ENCODE results near the gene APOF. TPM values are rescaled to one million over a fixed set of nuclear protein-coding genes. Genes with fewer than 3 reads are reported as not detected.
A peak's percentile ranks its signal among the peaks of the same experiment; 100 is the strongest.

The APOF gene
- total RNA-seq, 4 donors from 2014 or later, result not detected

- Histone ChIP-seq H3K4me1 (peaks cover 7 to 31% (median 9%) of the 10 kb centered on the region in 3 donors), H3K27ac (peak within 1 kb of the TSS; percentile 92), H3K36me3 (peaks cover 0 to 15% of the 10 kb centered on the region in 2 donors), H3K4me3 (peak within 1 kb of the TSS; percentile 62 to 89), H3K27me3 (no peaks in the 10 kb centered on the region), H3K9me3 (no peaks in the 10 kb centered on the region)
- no peak for TF ChIP-seq EP300 (IDR thresholded peaks at IDR 0.05)
- TF ChIP-seq POLR2A (IDR thresholded peaks at IDR 0.05), result peak; percentile 37 to 60
- peak in 2 of 4 experiments; percentile 16 to 24 for TF ChIP-seq CTCF (IDR thresholded peaks at IDR 0.05)
- TF ChIP-seq POLR2AphosphoS5 (IDR thresholded peaks at IDR 0.05), result peak; percentile 80
- 0 to 1% methylated on average over 22 to 28 of the region's 54 CpGs for WGBS, 2 donors (ENCODE audit: low coverage in 1 of 2)
- peak; percentile 99 for ATAC-seq
Measured at GRCh38 chr12:56359851-56360767, 2.5 kb downstream of the APOF start, which contains the start of gene STAT2. Gene STAT2, minus strand, starts transcription at chr12:56360107. Its CDS starts 3,536 bp downstream, at chr12:56356571.

- Histone ChIP-seq H3K27ac (peak overlapping the region; percentile 6 to 92 (median 92)), H3K27me3 (no peaks in the 10 kb centered on the region), H3K9me3 (no peaks in the 10 kb centered on the region), H3K36me3 (peaks cover 0 to 27% of the 10 kb centered on the region in 2 donors), H3K4me1 (peaks cover 7 to 31% (median 9%) of the 10 kb centered on the region in 3 donors), H3K4me3 (peak overlapping the region; percentile 62 to 89)
- 0 to 17% methylated on average over 1 of the region's 1 CpG for WGBS, 2 donors (ENCODE audit: low coverage in 1 of 2)
- no peak for ATAC-seq
- TF ChIP-seq EP300 (IDR thresholded peaks at IDR 0.05) (no peak), CTCF (IDR thresholded peaks at IDR 0.05) (no peak), POLR2AphosphoS5 (IDR thresholded peaks at IDR 0.05) (no peak), POLR2A (IDR thresholded peaks at IDR 0.05) (no peak)
Measured at GRCh38 chr12:56358836-56359532, 3.7 kb downstream of the APOF start.

- no CpG with 5 or more reads among the region's 2 CpGs for WGBS, 2 donors (ENCODE audit: low coverage in 1 of 2)
- Histone ChIP-seq H3K4me1 (no peaks in the 10 kb centered on the region), H3K9me3 (no peaks in the 10 kb centered on the region), H3K27ac (no peak overlapping the region), H3K27me3 (no peaks in the 10 kb centered on the region), H3K36me3 (peaks cover 0 to 100% of the 10 kb centered on the region in 2 donors), H3K4me3 (no peak overlapping the region)
- ATAC-seq, result no peak
- TF ChIP-seq POLR2AphosphoS5 (IDR thresholded peaks at IDR 0.05) (no peak), EP300 (IDR thresholded peaks at IDR 0.05) (no peak), CTCF (IDR thresholded peaks at IDR 0.05) (no peak), POLR2A (IDR thresholded peaks at IDR 0.05) (no peak)
Measured at GRCh38 chr12:56351325-56351724, 11.3 kb downstream of the APOF start.

- H3K27ac ChIP-seq, result no peak overlapping the region
- no peaks in the 10 kb centered on the region for H3K27me3 ChIP-seq
- no peak for ATAC-seq
- H3K9me3 ChIP-seq, result no peaks in the 10 kb centered on the region
- H3K4me3 ChIP-seq, result no peak overlapping the region
- TF ChIP-seq POLR2A (IDR thresholded peaks at IDR 0.05) (no peak), POLR2AphosphoS5 (IDR thresholded peaks at IDR 0.05) (no peak), EP300 (IDR thresholded peaks at IDR 0.05) (no peak), CTCF (IDR thresholded peaks at IDR 0.05) (no peak)
- peaks cover 0 to 100% of the 10 kb centered on the region in 2 donors for H3K36me3 ChIP-seq
- no peaks in the 10 kb centered on the region for H3K4me1 ChIP-seq
- 86 to 88% methylated on average over 1 of the region's 2 CpGs for WGBS, 2 donors (ENCODE audit: low coverage in 1 of 2)
Measured at GRCh38 chr12:56350662-56351061, 12.0 kb downstream of the APOF start.

All from gastroesophageal sphincter (tissue), 4 donors.